T-helper 1 cell treated with Interleukin-12 subunit alpha and Interleukin-12 subunit beta and Interleukin-4 antibody, amounts not matched to agents 30 ng/mL and 1 ng/mL, for 36 hours (primary cell): ENCODE measurements around the gene A2M. TPM values are rescaled to one million over a fixed set of nuclear protein-coding genes. Genes with fewer than 3 reads are reported as not detected.

ENCODE experiments used
- intact Hi-C: fragments of 100-400 bp; cut with micrococcal nuclease; formaldehyde crosslinking; loops from one replicate; pipeline ENCODE4 v1.15.1; 2024
- total RNA-seq: library from RNA; stranded (reverse); gene quantifications from 2 replicates; pipeline ENCODE4 v1.2.3, GENCODE V29; 2022

The A2M gene
- total RNA-seq, 1 donor from 2014 or later, result not detected

DNA sequence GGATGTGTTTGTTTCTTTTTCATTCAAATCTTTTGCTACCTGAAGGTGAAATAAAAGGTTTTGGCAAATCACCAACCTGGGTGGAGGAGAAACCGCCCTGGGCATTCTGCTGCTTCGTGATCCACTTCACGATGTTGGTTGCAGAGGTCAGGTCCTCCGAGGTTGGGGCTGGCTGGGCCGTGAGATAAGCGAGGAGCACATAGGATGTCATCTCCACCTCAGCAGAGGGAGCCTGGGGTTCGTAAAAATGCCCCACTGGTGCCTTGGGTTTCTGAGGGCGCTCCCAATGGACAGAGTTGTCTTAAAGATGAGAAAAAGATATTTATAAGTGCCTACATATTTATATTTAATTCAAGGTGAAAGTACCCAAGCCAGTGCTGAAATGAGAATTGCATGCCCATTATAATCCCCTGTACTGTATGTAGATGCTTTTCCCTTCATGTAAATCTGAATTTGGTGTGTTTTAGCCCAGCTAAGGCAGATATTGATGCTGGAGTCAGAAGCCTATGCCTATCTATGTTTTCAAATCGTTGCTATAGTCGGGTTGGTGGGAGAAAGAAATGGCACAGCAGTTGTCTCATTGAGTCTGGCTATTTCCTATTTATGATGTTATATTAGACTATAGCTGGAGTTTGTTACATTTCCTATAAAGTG is 41.1 kb downstream of the A2M start:
- intact Hi-C loops, result no loop called here

- intact Hi-C loops, result no loop called here
Measured at GRCh38 chr12:9073076-9073475, 42.6 kb downstream of the A2M start.

GRCh38 chr12:9072481-9073038 is 43.2 kb downstream of the A2M start:
- intact Hi-C loops, result no loop called here

GRCh38 chr12:9071969-9072368 is 43.8 kb downstream of the A2M start:
- intact Hi-C loops, result no loop called here

DNA sequence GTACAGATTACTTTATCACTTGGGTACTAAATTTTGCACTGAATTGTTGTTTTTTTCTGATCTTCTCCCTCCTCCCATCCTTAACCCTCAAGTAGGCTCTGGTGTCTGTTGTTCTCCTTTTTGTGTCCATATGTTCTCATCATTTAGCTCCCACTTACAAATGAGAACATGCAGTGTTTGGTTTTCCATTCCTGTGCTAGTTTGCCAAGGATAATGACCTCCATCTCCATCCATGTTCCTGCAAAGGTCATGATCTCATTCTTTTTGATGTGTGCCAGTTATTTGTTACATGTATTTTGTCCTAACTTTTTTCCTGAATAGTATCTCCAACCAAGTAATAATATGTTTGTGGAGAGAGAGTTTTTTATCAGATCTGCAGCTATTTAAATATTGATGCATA is 44.2 kb downstream of the A2M start:
- intact Hi-C loops, result no loop called here

DNA sequence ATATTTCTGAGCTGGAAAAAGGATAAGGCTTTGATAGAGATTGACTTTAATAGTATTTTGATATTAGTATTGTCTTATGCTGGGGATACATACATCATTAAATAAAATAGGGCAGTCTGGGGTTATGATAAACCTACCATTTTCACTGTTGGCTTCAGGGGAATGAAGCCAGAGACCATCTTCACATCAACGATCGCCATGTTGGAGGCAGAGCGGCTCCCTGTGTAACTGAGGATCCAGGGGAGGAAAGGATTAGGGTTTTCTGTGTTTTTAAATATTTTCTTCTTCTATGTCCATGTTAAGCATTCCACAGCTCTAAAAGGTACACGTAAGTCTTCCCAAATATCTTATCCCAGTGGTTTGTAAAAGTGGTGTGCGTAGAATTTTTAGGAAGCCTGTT is 45.4 kb downstream of the A2M start:
- intact Hi-C loops, result no loop called here

DNA sequence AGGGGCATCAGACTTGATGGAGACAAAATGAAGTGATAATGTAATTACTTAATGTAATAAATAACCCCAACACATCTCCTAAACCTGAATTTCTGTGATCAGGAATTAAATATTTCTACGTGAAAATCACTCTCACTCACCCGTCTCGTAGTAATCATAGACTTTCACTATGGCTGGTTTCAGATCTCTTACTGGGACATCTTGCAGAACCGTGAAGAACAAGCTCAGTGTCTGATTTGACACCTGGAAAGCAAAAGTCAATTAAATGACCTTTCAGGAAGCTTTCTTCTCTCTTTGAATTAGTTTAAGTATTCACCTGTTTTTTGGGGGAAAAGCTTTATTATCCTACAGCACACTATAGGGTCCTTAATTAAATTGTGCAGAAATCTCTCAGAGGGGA is 47.1 kb downstream of the A2M start:
- intact Hi-C loops, result no loop called here

- intact Hi-C loops, result no loop called here
Measured at GRCh38 chr12:9068086-9068485, 47.6 kb downstream of the A2M start.

- intact Hi-C loops, result no loop called here
Measured at GRCh38 chr12:9066755-9067423, 48.8 kb downstream of the A2M start.

DNA sequence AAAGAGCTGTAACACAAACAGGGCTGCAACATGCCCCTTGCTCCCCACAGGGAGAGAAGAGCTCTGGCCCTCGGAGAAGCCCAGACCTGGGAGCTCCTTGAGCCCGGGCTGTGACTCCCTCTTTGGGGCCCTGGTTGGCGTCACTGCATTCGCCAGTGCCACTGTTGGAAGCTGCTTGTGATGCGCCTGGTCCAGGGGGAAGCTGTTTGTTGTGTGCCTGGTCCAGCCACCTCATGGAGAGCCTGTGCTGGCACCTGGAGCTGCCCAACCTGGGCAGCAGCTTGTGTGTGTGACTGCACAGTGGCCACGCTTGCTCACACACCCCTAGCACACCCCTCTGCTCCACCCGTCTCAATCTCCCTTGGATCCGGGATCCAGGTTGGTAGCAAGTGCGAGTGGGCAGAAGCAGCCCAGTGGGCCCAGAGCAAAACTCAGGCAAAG is 49.5 kb downstream of the A2M start:
- intact Hi-C loops, result no loop called here

DNA sequence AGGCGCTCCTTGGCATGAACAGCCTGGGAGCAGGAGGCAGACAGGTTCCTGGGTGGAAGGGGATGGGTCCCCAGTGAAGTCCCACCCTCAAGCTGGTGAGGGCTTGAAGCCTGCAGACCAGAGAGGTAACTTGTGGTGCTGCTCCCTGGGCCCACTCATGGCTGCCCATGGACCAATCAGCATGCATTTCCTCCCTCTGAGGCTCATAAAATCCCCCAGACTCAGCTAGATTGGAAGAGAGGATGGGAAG is 50.2 kb downstream of the A2M start:
- intact Hi-C loops, result no loop called here

GRCh38 chr12:9064815-9065606 is 50.7 kb downstream of the A2M start:
- intact Hi-C loops, result no loop called here

DNA sequence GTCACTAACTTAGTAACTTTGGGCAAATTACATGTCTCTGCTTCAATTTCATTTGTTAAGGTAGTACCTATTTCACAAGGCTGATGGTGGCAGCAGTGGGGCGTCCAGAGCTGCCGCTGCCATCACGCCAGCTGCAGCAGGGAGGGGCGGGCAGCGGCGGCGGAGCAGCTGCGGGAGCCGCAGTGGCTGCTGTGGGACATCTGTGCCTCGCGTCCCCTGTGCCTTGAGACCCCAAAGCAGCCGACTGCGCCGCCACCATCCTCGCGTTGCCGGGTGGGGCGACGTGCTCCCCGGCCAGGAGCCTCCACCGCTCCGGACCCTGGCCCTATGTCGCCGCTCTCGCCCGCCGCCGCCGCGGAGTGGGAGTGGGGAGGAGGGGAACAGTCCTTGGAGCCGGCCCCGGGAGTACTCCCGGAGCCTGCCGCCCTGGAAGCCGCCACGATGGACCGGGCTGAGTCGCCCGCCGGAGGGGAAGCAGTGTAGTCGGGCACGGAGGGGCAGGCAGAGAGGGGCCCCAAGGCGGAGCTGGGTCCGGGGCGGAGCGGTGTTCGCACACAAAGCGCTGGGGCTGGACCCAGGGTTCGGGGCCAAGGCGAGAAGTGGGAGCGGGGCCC is 51.4 kb downstream of the A2M start:
- intact Hi-C loops, result no loop called here

GRCh38 chr12:9052610-9053009 is 63.1 kb downstream of the A2M start:
- intact Hi-C loops, result no loop called here

DNA sequence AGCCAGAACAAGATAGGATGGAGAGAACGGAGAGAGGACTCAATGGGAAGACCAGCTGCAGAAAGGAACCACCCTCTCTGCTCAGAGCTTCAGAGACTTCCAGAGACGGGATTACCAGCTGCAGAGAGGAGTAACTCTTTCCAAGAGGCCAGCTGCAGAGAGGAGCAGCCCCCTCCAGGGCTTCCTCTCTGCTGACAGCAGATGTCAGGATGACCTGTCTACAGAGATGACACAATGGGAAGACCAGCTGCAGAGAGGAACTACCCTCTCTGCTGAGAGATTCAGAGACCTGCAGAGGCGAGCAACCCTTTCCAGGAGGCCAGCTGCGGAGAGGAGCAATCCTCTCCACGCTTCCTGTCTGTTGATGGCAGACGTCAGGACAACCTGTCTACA is 64.6 kb downstream of the A2M start:
- intact Hi-C loops, result no loop called here

- intact Hi-C loops, result no loop called here
Measured at GRCh38 chr12:9050521-9051157, 65.1 kb downstream of the A2M start.

DNA sequence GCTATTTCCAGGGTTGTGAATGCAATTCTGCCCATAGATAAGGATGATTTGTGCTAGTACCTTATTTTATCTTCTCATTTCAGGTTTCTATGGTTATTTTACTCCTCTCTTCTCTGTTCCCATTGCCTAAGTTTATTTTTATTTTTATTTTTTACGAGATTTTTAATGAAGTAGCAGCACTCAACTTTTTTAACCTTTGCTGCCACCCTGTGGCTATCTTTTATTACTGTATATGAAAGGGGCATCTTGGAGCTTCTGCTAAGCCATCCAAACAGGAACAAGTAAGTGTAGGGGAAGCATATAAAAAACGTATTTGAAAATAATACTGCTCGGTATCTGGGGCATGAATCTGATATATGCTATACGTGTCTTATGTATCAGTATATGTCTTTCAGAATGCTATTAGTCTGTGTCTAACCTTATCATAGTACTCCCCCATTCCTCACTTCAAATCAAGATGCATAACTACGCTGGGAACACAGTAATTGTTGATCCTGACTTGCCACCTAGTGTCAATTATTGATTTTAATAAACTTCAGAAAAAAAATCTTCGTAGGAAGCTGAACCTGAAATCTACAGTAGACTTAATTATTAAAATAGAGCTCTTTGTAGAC is 66.1 kb downstream of the A2M start:
- intact Hi-C loops, result loop anchor here (1.0 to 5.0 kb wide), 9 partner anchors 10 to 505 kb away; partner anchors contain the start of genes PHC1 and RIMKLB

DNA sequence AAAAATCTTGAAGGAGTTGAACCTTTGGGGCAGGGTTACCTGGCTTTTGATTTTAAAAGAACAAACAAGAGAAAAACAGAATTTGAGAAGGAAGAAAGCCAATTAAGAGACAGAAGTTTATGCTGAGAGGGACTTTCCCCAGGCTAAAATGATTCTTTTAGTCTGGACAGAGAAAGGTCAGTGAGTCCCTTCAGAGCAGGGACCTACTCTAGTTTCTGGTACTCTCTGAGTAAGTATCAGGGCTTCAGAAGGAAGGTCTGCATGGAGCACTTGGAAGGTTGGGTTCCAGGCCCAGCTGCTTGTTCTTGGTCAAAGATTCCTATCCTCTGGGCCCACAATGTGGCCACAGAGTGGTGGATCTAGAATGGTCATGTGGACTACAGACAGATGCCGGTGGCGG is 66.8 kb downstream of the A2M start:
- intact Hi-C loops, result loop anchor here (1.0 to 5.0 kb wide), 9 partner anchors 10 to 505 kb away; partner anchors contain the start of genes PHC1 and RIMKLB

GRCh38 chr12:9047105-9047504 is 68.6 kb downstream of the A2M start:
- intact Hi-C loops, result loop anchor here (5.0 kb wide), 1 partner anchor 350 kb away; the partner anchor contains the start of gene RIMKLB

- intact Hi-C loops, result no loop called here
Measured at GRCh38 chr12:9043766-9044165, 72.0 kb downstream of the A2M start.

DNA sequence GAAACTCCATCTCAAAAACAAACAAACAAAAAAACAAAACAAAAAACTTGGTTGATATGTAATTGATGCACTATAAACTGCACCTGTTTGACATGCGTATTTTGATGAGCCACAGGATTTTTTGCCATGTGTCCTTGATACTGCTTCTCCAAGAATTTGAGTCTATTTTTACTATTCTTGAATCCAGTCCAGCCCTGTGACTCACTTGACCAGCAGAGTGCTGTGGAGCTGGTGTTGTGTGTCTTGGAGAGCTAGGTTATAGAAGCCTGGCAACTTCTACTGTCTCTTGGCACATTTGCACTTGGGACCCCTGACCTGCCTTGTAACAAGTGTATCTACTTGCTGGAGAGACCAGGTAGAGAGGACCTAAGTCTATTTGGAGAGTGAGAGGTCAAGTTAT is 74.4 kb downstream of the A2M start:
- intact Hi-C loops, result no loop called here
